ENCODE results near the gene KRT76. TPM values are rescaled to one million over a fixed set of nuclear protein-coding genes. Genes with fewer than 3 reads are reported as not detected.

Gene KRT76
- total RNA-seq, 1 experiment from 2014 or later, result not detected

- Histone ChIP-seq H3K23me2 (ENCODE audit: insufficient read length, low read depth, low read length, poor library complexity, severe bottlenecking) (no peaks in the 10 kb centered on the region), H3K56ac (ENCODE audit: insufficient read length, low read depth, low read length) (no peak overlapping the region), H4K20me1 (ENCODE audit: control insufficient read depth, insufficient read depth, insufficient read length) (no peaks in the 10 kb centered on the region), H3K4me2 (ENCODE audit: insufficient read depth, insufficient read length, low read length) (no peak overlapping the region), H3K4ac (ENCODE audit: low read depth, low read length) (no peak overlapping the region), H4K5ac (ENCODE audit: insufficient read length, low read depth, low read length) (no peak overlapping the region), H2BK20ac (ENCODE audit: low read depth, low read length, poor library complexity, severe bottlenecking) (no peak overlapping the region), H3K27ac (ENCODE audit: insufficient read length, low read depth, low read length) (no peak overlapping the region), H4K91ac (ENCODE audit: insufficient read length, low read depth, low read length) (peak overlapping the region; percentile 52), H3T11ph (ENCODE audit: low read length) (no peak overlapping the region), H2BK15ac (ENCODE audit: low read depth, low read length) (no peak overlapping the region), H3K27me3 (ENCODE audit: insufficient read depth, low read length) (no peaks in the 10 kb centered on the region), H2BK5ac (ENCODE audit: insufficient read length, low read length) (no peak overlapping the region), H3K14ac (ENCODE audit: insufficient read depth, low read length) (no peak overlapping the region; the same call in 1 of the 2 replicates), H3K79me2 (ENCODE audit: insufficient read depth, low read length) (no peaks in the 10 kb centered on the region), H3K79me1 (ENCODE audit: insufficient read depth, low read depth, low read length, poor library complexity, severe bottlenecking) (no peaks in the 10 kb centered on the region), H2AK5ac (ENCODE audit: insufficient read length, low read length) (no peak overlapping the region), H3K4me1 (ENCODE audit: insufficient read depth, low read length) (peaks cover 5% of the 10 kb centered on the region; the same call in 1 of the 2 replicates), H2AFZ (ENCODE audit: low read length) (no peak overlapping the region), H3K23ac (ENCODE audit: insufficient read length, low read depth, low read length) (no peak overlapping the region), H4K8ac (replicated peaks; ENCODE audit: insufficient read length, low read depth, low read length) (no peak overlapping the region), H2BK12ac (ENCODE audit: insufficient read length, low read depth, low read length) (no peak overlapping the region), H3K9me3 (ENCODE audit: control insufficient read depth, low read depth, low read length) (no peaks in the 10 kb centered on the region), H3K9ac (ENCODE audit: extremely low read depth, insufficient read length, low read length) (no peak overlapping the region), H2BK120ac (ENCODE audit: low read depth, low read length, poor library complexity, severe bottlenecking) (no peak overlapping the region), H3K18ac (ENCODE audit: insufficient read length, low read depth, low read length) (no peak overlapping the region)
- Mint-ChIP-seq H3K4me1 (peaks cover 7% of the 10 kb centered on the region in 2 experiments; a peak in 3 of 4 replicates), H3K9me3 (no peaks in the 10 kb centered on the region), H3K4me3 (no peak overlapping the region; a peak in 1 of 5 replicates), H3K27me3 (ENCODE audit: low read depth) (no peaks in the 10 kb centered on the region; the same call in 1 of the 2 replicates), H3K36me3 (ENCODE audit: insufficient read depth in 1 of 3, low read depth in 3 of 3) (no peaks in the 10 kb centered on the region; a peak in 1 of 7 replicates), H3K27ac (peak overlapping the region in 1 of 3 experiments; percentile 40; a peak in 1 of 7 replicates)
- WGBS (ENCODE audit: extremely low coverage, insufficient read length, low lambda C conversion rate), result no CpG with 5 or more reads among the region's 15 CpGs
- no peak for TF ChIP-seq CTCF (conservative IDR thresholded peaks at IDR 0.05)
- DNase-seq, result no peak
These were observed 46.8 kb upstream of the KRT76 start for GRCh38 chr12:52823761-52824450.

Measured in H9 (cell line).